ENCODE data around the gene KCNH2. TPM values are rescaled to one million over a fixed set of nuclear protein-coding genes. Genes with fewer than 3 reads are reported as not detected.

KCNH2 gene
- total and polyA plus RNA-seq, 2 donors (not counting 1 experiment from before 2014, with no cell fraction given): 0.86 to 2.7 TPM

DNA sequence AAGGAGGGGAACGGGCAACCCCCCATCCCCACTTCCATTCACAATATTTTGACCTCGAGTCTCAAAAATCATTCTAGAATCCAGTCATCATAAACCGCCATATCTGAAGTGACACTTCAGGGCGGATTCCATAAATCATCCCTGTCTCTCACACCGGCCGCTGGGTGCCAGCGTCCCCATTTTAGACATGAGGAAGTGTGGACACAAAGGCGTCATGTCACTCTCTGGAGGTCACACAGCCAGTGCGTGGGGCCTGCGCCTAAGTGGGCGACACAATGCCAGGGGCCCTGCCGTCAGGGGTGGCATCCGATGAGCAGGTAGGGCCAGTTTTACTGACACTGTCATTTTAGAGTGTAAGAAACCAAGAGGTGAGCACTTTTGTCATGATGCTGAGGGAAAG lies 19.5 kb downstream of the KCNH2 start:
- Histone ChIP-seq H3K9ac (ENCODE audit: low read length) (no peak overlapping the region), H4K20me1 (ENCODE audit: control insufficient read depth, insufficient read depth, low read length, poor library complexity, severe bottlenecking) (no peaks in the 10 kb centered on the region), H3K27ac (ENCODE audit: low read length in 2 of 2) (no peak overlapping the region), H3K27me3 (replicated peaks in 1 of 4; ENCODE audit: control extremely low read depth in 1 of 4, control insufficient read depth in 3 of 4, insufficient read depth in 4 of 4, low read length in 3 of 4) (peaks cover 0 to 55% (median 5%) of the 10 kb centered on the region in 4 experiments), H3K36me3 (replicated peaks in 1 of 2; ENCODE audit: control extremely low read depth in 1 of 2, control insufficient read depth in 1 of 2, extremely low read depth in 1 of 2, insufficient read depth in 2 of 2, low read length in 1 of 2) (no peaks in the 10 kb centered on the region), H3K4me1 (ENCODE audit: control insufficient read depth in 2 of 2, insufficient read depth in 2 of 2, low read length in 2 of 2) (peaks cover 3 to 5% of the 10 kb centered on the region in 2 donors), H2AFZ (ENCODE audit: insufficient read depth, low read depth, low read length, poor library complexity, severe bottlenecking) (no peak overlapping the region), H3K79me2 (ENCODE audit: control insufficient read depth, insufficient read depth, low read length) (no peaks in the 10 kb centered on the region), H3K4me2 (replicated peaks; ENCODE audit: low read depth, low read length, poor library complexity, severe bottlenecking) (no peak overlapping the region), H3K4me3 (ENCODE audit: control extremely low read depth in 1 of 5, extremely low read depth in 1 of 5, insufficient read depth in 1 of 5, low read depth in 2 of 5, low read length in 4 of 5) (no peak overlapping the region), H3K9me3 (ENCODE audit: control extremely low read depth in 1 of 3, control insufficient read depth in 2 of 3, insufficient read depth in 1 of 3, low read length in 2 of 3) (peaks cover 0 to 9% (median 0%) of the 10 kb centered on the region in 3 donors)
- intact Hi-C loops (cut with micrococcal nuclease): no loop called here
- peaks cover 2% of the 10 kb centered on the region for H3K4me1 Mint-ChIP-seq
- ChIA-PET POLR2A (interaction anchor here (0.7 kb wide), 1 partner anchor 53 kb away, joined by 3 read pairs; no protein-coding TSS in a partner anchor), CTCF (interaction anchor here (1.5 kb wide), 1 partner anchor 153 kb away, joined by 5 read pairs; no protein-coding TSS in a partner anchor)
- DNase-seq: no peak
- no peaks in the 10 kb centered on the region for H3K9me3 Mint-ChIP-seq (ENCODE audit: insufficient read depth)
- peaks cover 60% of the 10 kb centered on the region for H3K27me3 Mint-ChIP-seq
- TF ChIP-seq EZH2 (IDR thresholded peaks at IDR 0.05; ENCODE audit: borderline replicate concordance, insufficient read depth, low read depth, low read length, poor library complexity, severe bottlenecking): no peak
- TF ChIP-seq, protein P1, sequence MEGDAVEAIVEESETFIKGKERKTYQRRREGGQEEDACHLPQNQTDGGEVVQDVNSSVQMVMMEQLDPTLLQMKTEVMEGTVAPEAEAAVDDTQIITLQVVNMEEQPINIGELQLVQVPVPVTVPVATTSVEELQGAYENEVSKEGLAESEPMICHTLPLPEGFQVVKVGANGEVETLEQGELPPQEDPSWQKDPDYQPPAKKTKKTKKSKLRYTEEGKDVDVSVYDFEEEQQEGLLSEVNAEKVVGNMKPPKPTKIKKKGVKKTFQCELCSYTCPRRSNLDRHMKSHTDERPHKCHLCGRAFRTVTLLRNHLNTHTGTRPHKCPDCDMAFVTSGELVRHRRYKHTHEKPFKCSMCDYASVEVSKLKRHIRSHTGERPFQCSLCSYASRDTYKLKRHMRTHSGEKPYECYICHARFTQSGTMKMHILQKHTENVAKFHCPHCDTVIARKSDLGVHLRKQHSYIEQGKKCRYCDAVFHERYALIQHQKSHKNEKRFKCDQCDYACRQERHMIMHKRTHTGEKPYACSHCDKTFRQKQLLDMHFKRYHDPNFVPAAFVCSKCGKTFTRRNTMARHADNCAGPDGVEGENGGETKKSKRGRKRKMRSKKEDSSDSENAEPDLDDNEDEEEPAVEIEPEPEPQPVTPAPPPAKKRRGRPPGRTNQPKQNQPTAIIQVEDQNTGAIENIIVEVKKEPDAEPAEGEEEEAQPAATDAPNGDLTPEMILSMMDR (IDR thresholded peaks at IDR 0.05): no peak
- H3K27ac Mint-ChIP-seq: no peak overlapping the region
- no peak overlapping the region for H3K4me3 Mint-ChIP-seq
- 55% methylated on average over 11 of the region's 13 CpGs for WGBS (ENCODE audit: insufficient coverage)
- ATAC-seq (ENCODE audit: low read depth): no peak

DNA sequence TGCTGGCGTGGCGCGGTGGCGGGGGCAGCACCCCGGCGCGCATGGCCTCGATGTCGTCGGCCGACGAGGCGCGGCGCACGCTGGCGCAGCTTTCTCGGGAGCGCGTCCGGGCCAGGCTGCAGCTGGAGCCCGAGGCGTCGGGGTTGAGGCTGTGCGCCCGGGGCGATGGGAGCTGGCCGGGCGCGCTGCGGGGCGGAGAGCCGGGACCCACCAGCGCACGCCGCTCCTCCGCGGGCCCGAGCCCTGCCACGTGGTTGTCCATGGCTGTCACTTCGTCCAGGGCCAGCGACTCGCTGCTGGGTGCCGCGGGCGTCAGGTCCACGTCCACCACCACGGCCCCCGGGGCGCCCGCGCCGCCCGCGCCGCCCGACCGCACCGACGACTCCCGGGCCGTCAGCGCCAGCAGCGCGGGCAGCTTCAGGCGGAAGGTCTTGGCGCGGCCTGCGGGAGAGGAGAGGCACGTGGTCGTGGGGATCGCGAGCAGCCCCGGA lies 20.0 kb downstream of the KCNH2 start:
- Mint-ChIP-seq H3K9me3 (ENCODE audit: insufficient read depth) (no peaks in the 10 kb centered on the region), H3K4me1 (peaks cover 2% of the 10 kb centered on the region), H3K27ac (no peak overlapping the region), H3K4me3 (no peak overlapping the region), H3K27me3 (peaks cover 63% of the 10 kb centered on the region)
- no peaks in the 10 kb centered on the region for H3K79me2 ChIP-seq (ENCODE audit: control insufficient read depth, insufficient read depth, low read length)
- peaks cover 0 to 52% (median 5%) of the 10 kb centered on the region in 4 experiments for H3K27me3 ChIP-seq (replicated peaks in 1 of 4; ENCODE audit: control extremely low read depth in 1 of 4, control insufficient read depth in 3 of 4, insufficient read depth in 4 of 4, low read length in 3 of 4)
- no peak overlapping the region for H3K4me3 ChIP-seq (ENCODE audit: control extremely low read depth in 1 of 5, extremely low read depth in 1 of 5, insufficient read depth in 1 of 5, low read depth in 2 of 5, low read length in 4 of 5)
- H3K9ac ChIP-seq (ENCODE audit: low read length): no peak overlapping the region
- 17% methylated on average over 74 of the region's 74 CpGs for WGBS (ENCODE audit: insufficient coverage)
- no peak overlapping the region for H3K4me2 ChIP-seq (replicated peaks; ENCODE audit: low read depth, low read length, poor library complexity, severe bottlenecking)
- no peak for DNase-seq
- intact Hi-C loops (cut with micrococcal nuclease): no loop called here
- no peaks in the 10 kb centered on the region for H3K36me3 ChIP-seq (replicated peaks in 1 of 2; ENCODE audit: control extremely low read depth in 1 of 2, control insufficient read depth in 1 of 2, extremely low read depth in 1 of 2, insufficient read depth in 2 of 2, low read length in 1 of 2)
- no peak for TF ChIP-seq EZH2 (IDR thresholded peaks at IDR 0.05; ENCODE audit: borderline replicate concordance, insufficient read depth, low read depth, low read length, poor library complexity, severe bottlenecking)
- TF ChIP-seq, protein P1 (IDR thresholded peaks at IDR 0.05): no peak
- no peak for ATAC-seq (ENCODE audit: low read depth)
- ChIA-PET CTCF (no interaction called here), POLR2A (no interaction called here)
- no peaks in the 10 kb centered on the region for H4K20me1 ChIP-seq (ENCODE audit: control insufficient read depth, insufficient read depth, low read length, poor library complexity, severe bottlenecking)
- no peak overlapping the region for H3K27ac ChIP-seq (ENCODE audit: low read length in 2 of 2)
- peaks cover 3 to 5% of the 10 kb centered on the region in 2 donors for H3K4me1 ChIP-seq (ENCODE audit: control insufficient read depth in 2 of 2, insufficient read depth in 2 of 2, low read length in 2 of 2)
- peaks cover 0 to 9% (median 0%) of the 10 kb centered on the region in 3 donors for H3K9me3 ChIP-seq (ENCODE audit: control extremely low read depth in 1 of 3, control insufficient read depth in 2 of 3, insufficient read depth in 1 of 3, low read length in 2 of 3)
- H2AFZ ChIP-seq (ENCODE audit: insufficient read depth, low read depth, low read length, poor library complexity, severe bottlenecking): no peak overlapping the region
